GM12865 (cell line): ENCODE measurements around the gene MTM1.

Experiments
- DNase-seq: peaks from one replicate; pipeline ENCODE4 v3.0.0; 2010; ENCODE audit warnings: low read depth
- H3K4me3 ChIP-seq: 2 replicates; pipeline ENCODE4 v1.5.1; 2011; ENCODE audit warnings: mild to moderate bottlenecking, low read depth, low read length, control low read depth
- TF ChIP-seq, protein P1 (sequence below): IDR thresholded peaks from 2 replicates; pipeline ENCODE4 v1.5.1; 2011; ENCODE audit warnings: low read length, control low read depth, low read depth, inconsistent platforms; ENCODE audit not compliant: insufficient read depth; ENCODE audit errors: missing control alignments

MTM1 gene

DNA sequence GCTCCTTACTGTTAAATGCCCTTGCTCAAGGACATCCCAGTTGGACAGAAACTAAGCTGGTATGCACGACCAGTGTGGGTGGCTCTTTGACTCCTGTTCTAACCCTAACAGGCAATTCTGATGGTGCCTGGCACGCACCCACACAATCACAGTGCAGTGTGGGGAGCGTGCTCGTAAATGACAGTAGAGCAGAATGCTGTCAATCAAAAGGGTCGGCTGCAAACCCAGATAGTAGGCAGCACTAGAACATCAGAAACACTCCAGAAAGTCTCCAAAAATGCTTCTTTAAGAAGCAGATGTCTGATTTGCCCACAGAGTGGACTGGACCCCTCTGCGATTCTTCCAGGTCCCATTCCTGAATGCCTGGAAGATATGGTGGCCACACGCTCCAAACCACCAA, 37.6 kb upstream of the MTM1 start:
- no peak for DNase-seq
- TF ChIP-seq, protein P1, sequence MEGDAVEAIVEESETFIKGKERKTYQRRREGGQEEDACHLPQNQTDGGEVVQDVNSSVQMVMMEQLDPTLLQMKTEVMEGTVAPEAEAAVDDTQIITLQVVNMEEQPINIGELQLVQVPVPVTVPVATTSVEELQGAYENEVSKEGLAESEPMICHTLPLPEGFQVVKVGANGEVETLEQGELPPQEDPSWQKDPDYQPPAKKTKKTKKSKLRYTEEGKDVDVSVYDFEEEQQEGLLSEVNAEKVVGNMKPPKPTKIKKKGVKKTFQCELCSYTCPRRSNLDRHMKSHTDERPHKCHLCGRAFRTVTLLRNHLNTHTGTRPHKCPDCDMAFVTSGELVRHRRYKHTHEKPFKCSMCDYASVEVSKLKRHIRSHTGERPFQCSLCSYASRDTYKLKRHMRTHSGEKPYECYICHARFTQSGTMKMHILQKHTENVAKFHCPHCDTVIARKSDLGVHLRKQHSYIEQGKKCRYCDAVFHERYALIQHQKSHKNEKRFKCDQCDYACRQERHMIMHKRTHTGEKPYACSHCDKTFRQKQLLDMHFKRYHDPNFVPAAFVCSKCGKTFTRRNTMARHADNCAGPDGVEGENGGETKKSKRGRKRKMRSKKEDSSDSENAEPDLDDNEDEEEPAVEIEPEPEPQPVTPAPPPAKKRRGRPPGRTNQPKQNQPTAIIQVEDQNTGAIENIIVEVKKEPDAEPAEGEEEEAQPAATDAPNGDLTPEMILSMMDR = no peak
- H3K4me3 ChIP-seq = no peak overlapping the region

DNA sequence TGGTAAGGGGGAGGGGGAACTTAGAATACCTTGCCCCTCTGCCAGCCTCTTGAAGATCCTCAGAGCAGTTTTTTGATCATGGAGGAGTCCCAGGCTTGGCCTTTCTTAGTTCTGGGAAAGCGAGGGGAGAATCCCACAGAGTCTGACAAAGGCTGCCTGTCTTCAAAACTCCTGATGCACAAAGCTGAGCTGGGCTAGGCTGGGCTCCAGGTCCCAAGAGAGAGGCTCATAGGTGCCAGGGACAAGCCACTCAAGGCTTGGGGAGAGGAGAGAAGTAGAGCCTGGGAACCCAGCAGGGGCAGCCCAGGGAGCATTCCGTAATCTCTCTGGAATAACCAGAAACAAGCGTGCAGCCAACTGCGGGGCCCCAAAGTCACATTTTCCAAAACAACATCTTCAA, 37.0 kb upstream of the MTM1 start:
- TF ChIP-seq, protein P1 = no peak
- no peak overlapping the region for H3K4me3 ChIP-seq
- DNase-seq = no peak

DNA sequence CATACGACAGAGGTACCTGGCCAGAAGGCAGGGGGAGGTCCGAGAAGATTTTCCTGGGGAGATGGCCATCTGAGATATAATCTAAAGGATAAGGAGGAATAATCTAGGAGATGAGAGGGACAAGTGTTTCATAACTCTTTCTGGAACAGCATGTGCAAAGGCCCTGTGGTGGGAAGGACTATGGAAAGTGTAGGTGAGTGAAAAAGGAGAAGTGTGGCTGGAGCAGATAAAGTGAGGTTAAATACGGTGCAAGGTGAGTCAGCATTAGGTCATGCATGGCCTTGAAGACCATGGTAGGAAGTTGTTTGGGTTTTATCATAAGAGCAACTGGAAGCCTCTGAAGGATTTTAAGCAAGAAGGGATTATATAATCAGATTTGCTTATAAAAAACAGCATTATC, 34.6 kb upstream of the MTM1 start:
- DNase-seq = no peak
- TF ChIP-seq, protein P1 = no peak
- no peak overlapping the region for H3K4me3 ChIP-seq

DNA sequence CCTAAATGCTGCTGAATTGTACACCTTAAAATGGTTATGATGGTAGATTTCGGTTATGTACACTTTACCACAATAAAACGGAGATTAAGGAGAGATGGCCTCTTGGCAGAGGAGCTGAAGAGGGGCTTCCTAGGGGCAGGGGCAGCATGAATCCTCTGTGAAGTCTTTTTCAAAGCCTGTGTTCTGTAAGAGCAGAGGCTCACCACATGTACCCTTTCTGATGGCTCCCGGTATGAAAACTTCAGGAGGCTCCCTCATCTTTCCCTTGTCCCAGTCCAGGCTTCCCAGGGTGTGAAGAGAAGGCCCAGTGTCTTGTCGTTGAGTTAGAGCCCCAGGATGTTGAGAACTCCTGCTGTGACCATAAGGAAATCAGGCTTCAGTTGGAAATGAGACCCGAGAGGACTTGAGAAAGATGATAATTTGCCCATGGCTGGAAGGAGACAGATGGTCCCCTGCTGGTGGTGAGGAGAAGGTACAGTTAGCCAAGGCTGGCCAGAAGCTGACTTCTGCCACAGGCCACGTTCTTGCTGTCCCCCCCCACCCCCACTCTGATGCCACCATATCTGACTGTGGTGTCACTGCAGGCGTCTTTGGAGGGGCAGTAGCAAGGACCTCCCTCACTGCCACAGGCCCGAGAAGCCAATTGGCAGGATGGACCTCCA, 31.8 kb upstream of the MTM1 start:
- no peak overlapping the region for H3K4me3 ChIP-seq
- no peak for DNase-seq
- TF ChIP-seq, protein P1 = peak; percentile 22

DNA sequence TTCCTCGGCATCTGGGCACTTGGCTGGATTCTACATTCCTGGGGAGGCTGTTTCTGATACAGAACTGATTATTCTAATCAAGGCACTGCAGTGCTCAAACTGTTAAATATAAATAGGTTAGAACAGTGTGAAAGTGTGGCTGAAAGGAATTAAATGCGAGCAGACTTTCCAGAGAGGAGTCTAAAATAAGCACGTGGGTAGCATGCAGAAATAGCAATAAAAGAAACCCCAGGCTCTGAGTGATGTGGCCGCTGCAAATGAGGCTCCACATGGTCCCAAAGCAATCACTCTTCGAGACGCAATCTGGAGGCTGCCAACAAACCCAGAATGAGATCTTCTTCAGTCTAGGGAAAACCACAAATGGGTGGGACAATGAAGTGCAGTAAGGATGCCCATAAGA, 30.6 kb upstream of the MTM1 start:
- no peak for DNase-seq
- no peak overlapping the region for H3K4me3 ChIP-seq
- TF ChIP-seq, protein P1 = no peak

DNA sequence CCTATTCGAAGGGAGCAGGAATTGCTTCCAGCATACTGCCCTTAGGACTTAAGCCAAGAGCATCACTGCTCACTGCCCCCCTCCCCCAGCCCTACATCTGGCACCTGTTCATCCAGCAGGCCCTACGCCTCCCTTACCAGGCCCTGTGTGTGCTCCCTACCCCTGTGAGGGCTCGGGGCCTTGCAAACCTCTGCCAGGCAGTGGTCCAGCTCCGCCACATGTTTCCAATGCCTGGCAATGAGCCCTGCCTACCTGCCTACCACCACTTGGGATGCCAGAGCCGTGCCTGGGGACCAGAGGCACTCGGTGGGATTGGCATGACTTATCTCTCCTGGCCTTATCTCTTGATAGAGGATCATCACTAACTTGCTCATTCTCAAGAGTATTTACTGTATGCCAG, 27.5 kb upstream of the MTM1 start:
- DNase-seq = no peak
- TF ChIP-seq, protein P1 = no peak

DNA sequence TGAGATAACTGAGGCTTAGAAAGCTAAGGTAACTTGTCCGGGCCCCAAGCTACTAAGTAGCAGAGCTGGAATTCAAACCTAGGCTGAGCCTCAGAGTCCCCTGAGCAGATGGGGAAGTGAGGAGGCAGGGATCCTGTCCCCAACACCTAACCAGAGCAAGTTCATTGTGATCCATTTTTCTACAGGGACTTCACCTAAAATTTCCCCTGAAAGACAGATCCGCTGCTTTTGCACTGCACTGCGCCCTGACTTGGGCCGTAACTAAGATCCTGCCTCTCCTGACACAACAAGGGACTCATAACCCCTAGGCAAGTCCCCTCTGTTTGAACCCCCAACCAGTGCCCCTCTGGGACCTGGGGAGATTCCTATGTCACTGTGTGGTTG, 25.6 kb upstream of the MTM1 start:
- no peak overlapping the region for H3K4me3 ChIP-seq
- DNase-seq = no peak
- TF ChIP-seq, protein P1 = no peak

More for the DNA sequence above, 27.5 kb upstream of the MTM1 start:
- H3K4me3 ChIP-seq = no peak overlapping the region
